Measurements from ENCODE around the gene ADCK1. TPM values are rescaled to one million over a fixed set of nuclear protein-coding genes. Genes with fewer than 3 reads are reported as not detected.

The ADCK1 gene
- total and polyA plus RNA-seq, 9 of the 15 experiments (the other 6 are each of a cell fraction or from before 2014, with no cell fraction given): 2.8 to 8.9 (median 4.3) TPM

GRCh38 chr14:77961847-77962580, 162.1 kb downstream of the ADCK1 start (continued):
- TF ChIP-seq BDP1 (IDR thresholded peaks at IDR 0.05; ENCODE audit: insufficient read depth, insufficient read length) (no peak), ZC3H4 (CRISPR knock-in tag; IDR thresholded peaks at IDR 0.05; ENCODE audit: borderline replicate concordance) (no peak), ZNF445 (CRISPR knock-in tag; IDR thresholded peaks at IDR 0.05; ENCODE audit: low read depth) (no peak)

- 0 out of 3 replicates have a peak overlapping the region, but pooled peaks have one; percentile 41 for H3K27ac ChIP-seq (ENCODE audit: extremely low read depth, low read depth, low read length)
- H3K9me3 ChIP-seq (replicated peaks; ENCODE audit: control insufficient read depth, insufficient read depth, low read depth, low read length): no peaks in the 10 kb centered on the region
- H3K4me3 ChIP-seq: no peak overlapping the region
- peaks cover 11 to 17% of the 10 kb centered on the region in 2 experiments; a peak in 4 of 5 replicates for H3K4me1 ChIP-seq (replicated peaks in 1 of 2; ENCODE audit: control insufficient read depth in 2 of 2, insufficient read depth in 2 of 2, low read length in 2 of 2)
- ATAC-seq (peak; percentile 72), DNase-seq (ENCODE audit: extremely low read depth in 1 of 4, low spot score in 3 of 4) (peak in 3 of 4 experiments; percentile 11 to 38 (median 36)), FAIRE-seq (peak; percentile 57)
- peak overlapping the region; percentile 82 for H2AFZ ChIP-seq (ENCODE audit: low read depth, low read length)
- CTCF ChIA-PET (ENCODE audit: low intra/inter-chr PET ratio): no interaction called here
- in situ Hi-C loops (cut with MboI) (loop anchor here (5.0 kb wide), 1 partner anchor 96 kb away; no protein-coding TSS in a partner anchor), intact Hi-C loops (cut with micrococcal nuclease) (loop anchor here (1.0 to 10.0 kb wide), 2 partner anchors 101 to 308 kb away; no protein-coding TSS in a partner anchor)
- no peaks in the 10 kb centered on the region for H4K20me1 ChIP-seq (replicated peaks; ENCODE audit: control insufficient read depth, insufficient read depth, low read length)
- BruUV-seq (replicated peaks): no TSS peak
- no peaks in the 10 kb centered on the region for H3K79me2 ChIP-seq (ENCODE audit: control insufficient read depth, insufficient read depth, low read length)
- 33% methylated on average over 10 of the region's 10 CpGs for WGBS (ENCODE audit: insufficient coverage, low coverage, missing lambda C conversion rate)
- H3K9me1 ChIP-seq (ENCODE audit: control insufficient read depth, insufficient read depth, low read length): no peaks in the 10 kb centered on the region
- H3K4me2 ChIP-seq (ENCODE audit: insufficient read depth, low read length): no peak overlapping the region
- POLR2A ChIA-PET: interaction anchor here (0.7 kb wide), 1 partner anchor 1635 kb away, joined by 3 read pairs; no protein-coding TSS in a partner anchor
- no peak overlapping the region; a peak in 1 of 4 replicates for H3K9ac ChIP-seq (ENCODE audit: insufficient read depth in 1 of 2, low read depth in 2 of 2, low read length in 2 of 2)
- no peaks in the 10 kb centered on the region for H3K36me3 ChIP-seq (ENCODE audit: control insufficient read depth, insufficient read depth, low read length)
- no peaks in the 10 kb centered on the region for H3K27me3 ChIP-seq (ENCODE audit: control insufficient read depth in 2 of 2, insufficient read depth in 2 of 2, low read length in 2 of 2)
- TF ChIP-seq RAD21 (CRISPR knock-in tag; conservative IDR thresholded peaks at IDR 0.05 in 1 of 2, IDR thresholded peaks at IDR 0.05 in 1 of 2) (no peak), ZNF134 (CRISPR knock-in tag; conservative IDR thresholded peaks at IDR 0.05) (no peak), E2F6 (IDR thresholded peaks at IDR 0.05; ENCODE audit: borderline replicate concordance in 1 of 2, extremely low read depth in 1 of 2, insufficient read depth in 1 of 2, insufficient read length in 1 of 2, low read depth in 1 of 2, low read length in 1 of 2, poor library complexity in 1 of 2, severe bottlenecking in 1 of 2) (no peak), GATAD2A (IDR thresholded peaks at IDR 0.05) (0 out of 2 replicates have a peak, but pooled peaks have one; percentile 25), ZNF512 (tag; IDR thresholded peaks at IDR 0.05) (no peak)
These were observed 163.0 kb downstream of the ADCK1 start for GRCh38 chr14:77962731-77963520.

Measured in K562 (cell line).